Keratinocyte (primary cell): ENCODE results near the gene GLYATL1. TPM values are rescaled to one million over a fixed set of nuclear protein-coding genes. Genes with fewer than 3 reads are reported as not detected.

ENCODE experiments used
- DNase-seq: peaks from one replicate; pipeline ENCODE4 v3.0.0-alpha.2; 2011; ENCODE audit warnings: low read depth, missing footprints, low spot score
- FAIRE-seq: peaks from 2 replicates; lab custom pipeline; 2011; peaks lifted over from hg19 to GRCh38; lab: Jason Lieb, UNC
- H2AFZ ChIP-seq: 2 replicates; pipeline ENCODE4 v1.6.0; 2012; ENCODE audit warnings: low read length, control low read depth, inconsistent platforms; ENCODE audit not compliant: control insufficient read depth
- H3K27ac ChIP-seq: 2 replicates; pipeline ENCODE4 v1.5.1; 2011; ENCODE audit warnings: low read length; ENCODE audit not compliant: control insufficient read depth, insufficient read depth
- H3K27me3 ChIP-seq: 3 replicates; pipeline ENCODE4 v1.6.0; 2011; ENCODE audit warnings: low read length; ENCODE audit not compliant: control insufficient read depth, insufficient read depth; ENCODE audit errors: extremely low read depth
- H3K36me3 ChIP-seq, 2 experiments: 2 replicates in 1 of 2; 3 replicates in 1 of 2; pipeline ENCODE4 v1.5.1; 2011; ENCODE audit warnings: low read length in 2 of 2, mild to moderate bottlenecking in 1 of 2; ENCODE audit not compliant: control insufficient read depth in 2 of 2, insufficient read depth in 2 of 2; ENCODE audit errors: extremely low read depth in 1 of 2
- H3K4me1 ChIP-seq: 3 replicates; pipeline ENCODE4 v1.5.1; 2011; ENCODE audit warnings: low read length; ENCODE audit not compliant: control insufficient read depth, insufficient read depth; ENCODE audit errors: extremely low read depth
- H3K4me2 ChIP-seq: 3 replicates; pipeline ENCODE4 v1.6.0; 2011; ENCODE audit warnings: low read depth, low read length; ENCODE audit not compliant: control insufficient read depth, insufficient read depth; ENCODE audit errors: extremely low read depth
- H3K4me3 ChIP-seq, 3 experiments: fragments of 200-600 bp in 1 of 3; sonication (generic) in 1 of 3; 2 replicates in 2 of 3; 3 replicates in 1 of 3; pipeline ENCODE4 v1.5.1; 2011 to 2016; ENCODE audit warnings: low read length in 3 of 3, mild to moderate bottlenecking in 3 of 3, control low read depth in 2 of 3, inconsistent platforms in 1 of 3, low read depth in 1 of 3, mixed read lengths in 1 of 3, mixed run types in 1 of 3, moderate library complexity in 1 of 3; ENCODE audit not compliant: control insufficient read depth in 2 of 3, insufficient read depth in 2 of 3; ENCODE audit errors: extremely low read depth in 1 of 3
- H3K79me2 ChIP-seq: 2 replicates; pipeline ENCODE4 v1.6.0; 2012; ENCODE audit warnings: low read length; ENCODE audit not compliant: control insufficient read depth, insufficient read depth
- H3K9ac ChIP-seq: 3 replicates; pipeline ENCODE4 v1.6.0; 2011; ENCODE audit warnings: low read length; ENCODE audit not compliant: control insufficient read depth, insufficient read depth; ENCODE audit errors: extremely low read depth
- H3K9me1 ChIP-seq: 3 replicates; pipeline ENCODE4 v1.6.0; 2011; ENCODE audit warnings: low read length; ENCODE audit not compliant: control insufficient read depth, insufficient read depth; ENCODE audit errors: extremely low read depth
- H3K9me3 ChIP-seq: 2 replicates; pipeline ENCODE4 v1.5.1; 2012; ENCODE audit warnings: low read depth, low read length; ENCODE audit not compliant: control insufficient read depth
- H4K20me1 ChIP-seq: 3 replicates; pipeline ENCODE4 v1.6.0; 2011; ENCODE audit warnings: low read length; ENCODE audit not compliant: control insufficient read depth, insufficient read depth; ENCODE audit errors: extremely low read depth
- EZH2 ChIP-seq: IDR thresholded peaks from one replicate; pipeline ENCODE4 v1.6.1; 2012; ENCODE audit warnings: inconsistent platforms, mild to moderate bottlenecking, low read length, moderate library complexity
- dilution Hi-C: fragments of 300-500 bp; cut with MboI; formaldehyde crosslinking; loops from one replicate; pipeline ENCODE4 v1.7.0; 2020; ENCODE audit warnings: low sequenced_read_pairs; ENCODE audit not compliant: extremely low pct_ligation_motif_present
- polyA plus RNA-seq, 5 experiments: library from polyadenylated mRNA; depleted of rRNA in 3 of 5; stranded (reverse) in 3 of 5; stranded (forward) in 1 of 5; unstranded in 1 of 5; fragments of >200 nt; gene quantifications; 1 replicate in 1 of 5; 2 replicates in 3 of 5; 3 replicates in 1 of 5; pipeline versions ENCODE4 v1.2.1 to v1.2.3, GENCODE V29; 2011 to 2012; ENCODE audit warnings: missing spikeins in 2 of 5, low read depth in 1 of 5, low replicate concordance in 1 of 5
- TF ChIP-seq, protein P1 (sequence below), 3 experiments: IDR thresholded peaks in 1 of 3; conservative IDR thresholded peaks in 1 of 3; optimal IDR thresholded peaks in 1 of 3; 2 replicates in 2 of 3; 3 replicates in 1 of 3; pipeline versions ENCODE3 to v1.5.1; 2011; ENCODE audit warnings: low read length in 3 of 3, mild to moderate bottlenecking in 3 of 3, moderate library complexity in 2 of 3, control low read depth in 1 of 3, inconsistent platforms in 1 of 3; ENCODE audit not compliant: insufficient read depth in 2 of 3; ENCODE audit errors: extremely low read depth in 1 of 3

GLYATL1 gene
- polyA plus RNA-seq, 1 donor (not counting 4 experiments of a cell fraction or from before 2014, with no cell fraction given): 0.26 TPM

- TF ChIP-seq, protein P1, sequence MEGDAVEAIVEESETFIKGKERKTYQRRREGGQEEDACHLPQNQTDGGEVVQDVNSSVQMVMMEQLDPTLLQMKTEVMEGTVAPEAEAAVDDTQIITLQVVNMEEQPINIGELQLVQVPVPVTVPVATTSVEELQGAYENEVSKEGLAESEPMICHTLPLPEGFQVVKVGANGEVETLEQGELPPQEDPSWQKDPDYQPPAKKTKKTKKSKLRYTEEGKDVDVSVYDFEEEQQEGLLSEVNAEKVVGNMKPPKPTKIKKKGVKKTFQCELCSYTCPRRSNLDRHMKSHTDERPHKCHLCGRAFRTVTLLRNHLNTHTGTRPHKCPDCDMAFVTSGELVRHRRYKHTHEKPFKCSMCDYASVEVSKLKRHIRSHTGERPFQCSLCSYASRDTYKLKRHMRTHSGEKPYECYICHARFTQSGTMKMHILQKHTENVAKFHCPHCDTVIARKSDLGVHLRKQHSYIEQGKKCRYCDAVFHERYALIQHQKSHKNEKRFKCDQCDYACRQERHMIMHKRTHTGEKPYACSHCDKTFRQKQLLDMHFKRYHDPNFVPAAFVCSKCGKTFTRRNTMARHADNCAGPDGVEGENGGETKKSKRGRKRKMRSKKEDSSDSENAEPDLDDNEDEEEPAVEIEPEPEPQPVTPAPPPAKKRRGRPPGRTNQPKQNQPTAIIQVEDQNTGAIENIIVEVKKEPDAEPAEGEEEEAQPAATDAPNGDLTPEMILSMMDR (optimal IDR thresholded peaks at IDR 0.05 in 1 of 3, IDR thresholded peaks at IDR 0.05 in 1 of 3, conservative IDR thresholded peaks at IDR 0.05 in 1 of 3; ENCODE audit: extremely low read depth in 1 of 3, insufficient read depth in 2 of 3, low read length in 3 of 3): no peak
- no peak for TF ChIP-seq EZH2
- no peaks in the 10 kb centered on the region for H3K27me3 ChIP-seq
- H3K9me1 ChIP-seq: no peaks in the 10 kb centered on the region
- no peaks in the 10 kb centered on the region for H3K79me2 ChIP-seq
- H3K4me1 ChIP-seq: peaks cover 8% of the 10 kb centered on the region
- H3K9me3 ChIP-seq: no peaks in the 10 kb centered on the region
- H3K27ac ChIP-seq: no peak overlapping the region
- FAIRE-seq (no peak), DNase-seq (no peak)
- H2AFZ ChIP-seq: no peak overlapping the region
- no peak overlapping the region for H3K9ac ChIP-seq
- H4K20me1 ChIP-seq: no peaks in the 10 kb centered on the region
- no peak overlapping the region for H3K4me3 ChIP-seq
- H3K4me2 ChIP-seq: no peak overlapping the region
- dilution Hi-C loops: no loop called here
- no peaks in the 10 kb centered on the region for H3K36me3 ChIP-seq
Measured at GRCh38 chr11:58930926-58931325, 8.4 kb upstream of the GLYATL1 start.

DNA sequence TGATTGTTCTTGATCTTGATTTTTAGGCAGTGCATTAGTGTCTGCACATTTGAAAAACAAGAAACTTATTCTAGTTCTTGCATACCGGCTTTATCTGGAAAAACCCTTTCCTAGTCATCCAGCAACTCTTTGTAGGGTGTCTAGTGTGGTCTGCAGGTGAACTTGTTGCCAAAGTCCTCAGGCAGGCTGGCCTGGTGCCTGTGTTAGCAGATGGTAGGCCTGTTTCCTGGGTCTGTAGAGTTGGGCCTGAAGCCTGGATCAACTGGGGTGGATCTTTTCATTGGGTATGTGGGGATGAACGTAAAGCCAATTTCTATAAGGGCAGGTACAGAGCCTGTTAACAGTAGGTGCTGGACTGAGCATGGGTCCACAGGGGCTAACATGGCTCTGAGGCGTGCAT is 5.6 kb upstream of the GLYATL1 start:
- dilution Hi-C loops: no loop called here
- no peaks in the 10 kb centered on the region for H3K36me3 ChIP-seq
- no peaks in the 10 kb centered on the region for H3K9me1 ChIP-seq
- H3K27me3 ChIP-seq: no peaks in the 10 kb centered on the region
- no peak overlapping the region for H3K4me3 ChIP-seq
- no peak overlapping the region for H3K4me2 ChIP-seq
- no peaks in the 10 kb centered on the region for H4K20me1 ChIP-seq
- no peaks in the 10 kb centered on the region for H3K79me2 ChIP-seq
- H3K9ac ChIP-seq: no peak overlapping the region
- no peak overlapping the region for H2AFZ ChIP-seq
- H3K9me3 ChIP-seq: no peaks in the 10 kb centered on the region
- FAIRE-seq: no peak
- H3K4me1 ChIP-seq: no peaks in the 10 kb centered on the region
- TF ChIP-seq EZH2: no peak
- TF ChIP-seq, protein P1 (optimal IDR thresholded peaks at IDR 0.05 in 1 of 3, IDR thresholded peaks at IDR 0.05 in 1 of 3, conservative IDR thresholded peaks at IDR 0.05 in 1 of 3; ENCODE audit: extremely low read depth in 1 of 3, insufficient read depth in 2 of 3, low read length in 3 of 3): no peak
- H3K27ac ChIP-seq: no peak overlapping the region
- no peak for DNase-seq
